CD4-positive, alpha-beta T cell treated with Interleukin-17A for 1 hour (primary cell): ENCODE measurements around the gene GBP3.
"Not testable (repeated sequence)": the region's sequence is repeated elsewhere in the genome, so short reads cannot be mapped to it uniquely, and the experiment has no call there.

Experiments used
- DNase-seq: peaks from one replicate; pipeline ENCODE4 v3.0.0-alpha.2; 2020

The GBP3 gene, protein sequence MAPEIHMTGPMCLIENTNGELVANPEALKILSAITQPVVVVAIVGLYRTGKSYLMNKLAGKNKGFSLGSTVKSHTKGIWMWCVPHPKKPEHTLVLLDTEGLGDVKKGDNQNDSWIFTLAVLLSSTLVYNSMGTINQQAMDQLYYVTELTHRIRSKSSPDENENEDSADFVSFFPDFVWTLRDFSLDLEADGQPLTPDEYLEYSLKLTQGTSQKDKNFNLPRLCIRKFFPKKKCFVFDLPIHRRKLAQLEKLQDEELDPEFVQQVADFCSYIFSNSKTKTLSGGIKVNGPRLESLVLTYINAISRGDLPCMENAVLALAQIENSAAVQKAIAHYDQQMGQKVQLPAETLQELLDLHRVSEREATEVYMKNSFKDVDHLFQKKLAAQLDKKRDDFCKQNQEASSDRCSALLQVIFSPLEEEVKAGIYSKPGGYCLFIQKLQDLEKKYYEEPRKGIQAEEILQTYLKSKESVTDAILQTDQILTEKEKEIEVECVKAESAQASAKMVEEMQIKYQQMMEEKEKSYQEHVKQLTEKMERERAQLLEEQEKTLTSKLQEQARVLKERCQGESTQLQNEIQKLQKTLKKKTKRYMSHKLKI

DNA sequence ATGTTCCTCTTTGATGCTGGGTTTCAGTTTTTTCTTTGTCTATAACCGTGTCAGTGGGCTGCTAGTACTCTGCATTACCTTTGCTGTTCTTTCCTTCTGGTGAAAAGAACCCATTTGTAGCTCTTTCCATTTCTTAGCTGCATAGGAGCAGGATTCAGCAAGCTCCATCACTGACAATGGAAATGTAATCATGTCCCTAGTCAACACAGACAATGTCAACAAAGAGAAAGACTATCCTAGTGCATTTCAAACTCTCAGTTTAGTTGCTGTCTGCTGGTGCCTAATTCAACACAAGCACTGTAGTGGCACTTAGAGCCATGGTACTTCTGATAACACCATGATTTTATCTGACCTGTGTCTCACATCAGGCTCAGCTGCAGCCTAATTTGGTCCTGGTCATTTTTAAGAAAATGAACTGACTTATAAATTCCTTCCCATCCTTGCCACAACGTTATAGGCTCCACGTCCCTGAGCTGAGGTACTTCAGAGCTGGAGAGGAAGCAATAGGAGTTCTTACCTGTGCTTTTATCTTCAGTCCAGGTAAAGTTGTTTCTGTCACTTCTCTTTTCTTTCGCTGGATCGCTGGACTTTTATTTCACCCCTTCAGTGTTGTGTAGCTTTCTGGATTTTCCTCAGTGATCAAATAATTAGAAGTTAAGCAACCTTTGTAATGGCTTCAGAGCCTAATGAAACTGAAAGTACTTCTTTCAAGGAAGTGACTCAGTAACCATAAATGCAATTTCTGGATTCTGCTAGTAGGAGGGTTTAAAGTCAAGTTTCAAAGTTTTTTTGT is at the start of gene GBP3:
TSS of gene GBP3 (minus strand) at position 700 of the 793 bp plus-strand sequence. CDS start 2,145 bp downstream, outside the sequence.
- DNase-seq: peak; percentile 65

DNA sequence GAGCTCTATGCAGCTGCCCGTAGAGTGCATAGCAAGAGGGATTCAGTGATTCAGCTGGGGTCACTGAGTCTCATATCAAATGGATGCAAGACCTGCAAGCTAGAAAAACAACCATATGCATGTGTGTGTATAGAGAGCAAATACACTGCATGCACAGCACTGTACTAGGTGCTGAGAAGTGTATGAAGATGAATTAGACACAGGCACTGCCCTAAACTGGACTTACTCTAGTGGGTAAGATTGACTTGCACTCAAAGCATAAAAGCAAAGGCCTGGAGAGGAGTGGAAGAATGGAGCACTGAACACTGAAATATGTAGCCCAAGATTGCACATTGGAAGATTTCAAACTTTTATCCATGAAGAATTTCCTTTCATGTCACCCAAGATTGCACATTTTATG is 47.8 kb upstream of the GBP3 start:
- no peak for DNase-seq

DNA sequence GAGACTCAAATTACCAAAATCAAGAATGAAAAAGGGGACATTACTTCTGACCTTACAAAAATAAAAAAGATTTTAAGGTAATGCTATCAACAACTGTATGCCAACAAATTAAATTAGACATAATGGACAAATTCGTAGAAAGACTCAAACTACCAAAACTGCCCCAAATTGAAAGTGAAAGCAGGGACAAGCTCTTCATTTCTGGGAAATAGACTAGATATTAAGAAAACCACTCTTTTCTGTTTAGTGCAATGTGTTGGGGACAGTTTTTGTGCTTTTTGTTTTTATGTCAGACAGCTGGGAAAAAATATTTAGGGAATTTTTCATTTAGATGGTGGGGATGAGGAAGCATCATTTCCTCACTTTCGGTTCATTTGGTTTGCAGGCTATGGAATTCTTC is 47.3 kb upstream of the GBP3 start:
- peak; percentile 52 for DNase-seq

DNA sequence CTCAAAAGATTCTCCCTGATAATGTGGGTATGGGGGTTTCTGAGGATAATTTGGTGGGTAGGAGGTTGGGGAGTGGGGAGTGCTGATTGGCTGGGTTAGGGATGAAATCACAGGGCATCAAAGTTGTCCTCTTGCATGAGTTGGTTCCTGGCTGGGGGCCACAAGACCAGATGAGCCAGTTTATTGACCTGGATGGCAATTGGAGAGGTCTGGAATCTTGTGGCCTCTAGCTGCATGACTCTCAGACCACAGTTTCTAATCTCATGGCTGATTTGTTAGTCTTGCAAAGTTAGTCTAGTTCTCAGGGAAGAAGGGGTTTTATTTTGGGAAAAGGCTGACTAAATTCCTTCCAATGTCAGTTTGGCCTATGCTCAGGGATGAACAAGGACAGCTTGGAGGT is 45.6 kb upstream of the GBP3 start:
- no peak for DNase-seq

DNA sequence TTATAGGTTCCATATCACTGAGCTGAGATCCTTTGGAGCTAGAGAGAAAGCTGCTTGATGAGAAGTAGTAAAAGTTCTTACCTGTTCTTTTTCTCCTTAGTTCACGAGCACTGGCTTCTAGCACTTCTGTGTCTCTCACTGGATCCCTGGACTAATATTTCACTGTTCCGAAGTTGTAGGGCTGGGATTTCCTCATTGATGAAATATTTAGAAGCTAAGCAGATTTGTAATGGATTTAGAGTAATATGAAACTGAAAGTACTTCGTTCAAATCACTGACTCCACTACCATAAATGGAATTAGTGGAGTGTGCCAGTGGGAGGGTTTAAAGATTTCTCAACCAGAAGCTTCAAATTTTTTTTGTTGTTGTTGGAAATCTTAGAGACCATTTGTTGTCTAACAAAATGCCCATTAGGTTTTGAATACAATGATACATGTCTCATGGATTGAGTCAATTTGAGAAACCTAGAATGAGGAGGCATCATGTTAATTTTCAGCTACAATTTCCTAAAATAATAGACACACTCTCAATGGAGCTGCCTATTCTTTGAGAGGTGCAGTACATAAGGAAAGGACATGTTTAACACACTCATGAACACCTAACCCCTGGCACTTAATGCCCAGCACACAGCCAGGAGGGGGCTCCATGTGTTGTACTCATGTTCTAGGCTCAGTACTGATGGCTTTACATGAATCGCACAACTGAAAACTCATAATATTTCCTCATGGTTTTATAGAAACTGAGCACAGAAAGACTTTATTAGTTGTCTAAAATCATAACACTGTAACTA is 42.6 kb upstream of the GBP3 start, which contains the start of gene GBP1:
TSS of gene GBP1 (minus strand) at position 130 of the 790 bp plus-strand sequence. CDS start 1,974 bp downstream, outside the sequence.
- peak; percentile 74 for DNase-seq

DNA sequence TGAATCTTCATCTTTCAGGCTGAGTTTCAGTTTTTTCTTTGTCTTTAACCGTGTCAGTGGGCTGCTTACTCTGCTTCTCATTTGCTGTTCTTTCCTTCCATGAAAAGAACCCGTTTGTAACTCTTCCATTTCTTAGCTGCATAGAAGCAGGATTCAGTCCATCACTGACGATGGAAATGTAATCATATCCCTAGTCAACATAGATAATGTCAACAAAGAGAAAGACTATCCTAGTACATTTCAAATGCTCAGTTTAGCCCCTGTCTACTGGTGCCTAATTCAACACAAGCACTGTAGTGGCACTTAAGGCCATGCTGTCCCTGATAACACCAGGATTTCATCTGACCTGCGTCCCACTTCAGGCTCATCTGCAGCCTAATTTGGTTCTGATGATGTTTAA is 42.0 kb upstream of the GBP3 start:
- DNase-seq: peak; percentile 13

DNA sequence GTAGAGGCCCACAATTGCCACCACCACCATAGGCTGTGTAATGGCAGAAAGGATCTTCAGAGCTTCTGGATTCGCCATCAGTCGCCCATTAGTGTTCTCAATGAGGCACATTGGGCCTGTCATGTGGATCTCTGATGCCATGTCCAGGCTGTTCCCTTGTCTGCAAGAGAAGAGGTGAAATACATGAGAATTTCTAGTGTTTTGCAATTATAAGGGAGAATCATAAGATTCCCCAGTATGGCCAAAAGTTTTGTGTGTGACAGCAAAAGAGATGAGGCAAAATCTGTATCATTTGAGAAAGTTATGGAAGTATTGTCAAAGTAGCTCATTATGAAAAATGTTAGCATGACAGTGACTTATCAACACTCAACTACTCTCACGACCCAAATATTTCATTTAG is 40.4 kb upstream of the GBP3 start:
- no peak for DNase-seq

DNA sequence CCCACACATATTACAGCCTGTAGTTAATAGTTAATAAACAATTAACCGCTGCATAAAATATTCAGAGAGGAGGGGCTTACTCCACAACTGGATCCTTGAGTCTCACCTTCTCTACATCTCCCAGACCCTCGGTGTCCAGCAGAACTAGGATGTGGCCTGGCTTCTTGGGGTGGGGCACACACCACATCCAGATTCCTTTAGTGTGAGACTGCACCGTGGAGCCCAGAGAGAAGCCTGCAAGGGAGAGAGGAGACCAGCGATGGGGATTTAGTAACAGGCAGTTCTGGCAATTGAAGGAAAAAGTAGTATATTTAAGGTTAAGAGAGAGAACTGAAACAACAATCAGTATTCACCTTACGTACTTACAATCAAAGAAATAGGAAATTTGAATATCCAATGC is 37.4 kb upstream of the GBP3 start:
- DNase-seq: no peak

DNA sequence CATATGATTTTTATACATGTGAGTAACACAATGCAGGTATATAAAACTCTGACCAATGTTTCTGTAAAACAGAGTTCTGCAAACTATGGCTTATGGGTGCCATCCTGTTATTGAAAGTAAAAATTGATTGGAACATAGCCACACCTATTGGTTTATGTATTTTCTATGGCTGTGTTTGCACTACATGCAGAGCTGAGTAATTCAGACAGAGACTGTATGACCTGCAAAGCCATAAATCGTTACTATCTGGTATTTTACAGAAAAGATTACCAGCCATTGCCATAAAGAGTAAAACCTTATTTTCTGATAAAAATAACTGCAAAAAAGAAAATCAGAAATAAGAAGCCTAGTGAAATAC is 29.3 kb upstream of the GBP3 start:
- no peak for DNase-seq

DNA sequence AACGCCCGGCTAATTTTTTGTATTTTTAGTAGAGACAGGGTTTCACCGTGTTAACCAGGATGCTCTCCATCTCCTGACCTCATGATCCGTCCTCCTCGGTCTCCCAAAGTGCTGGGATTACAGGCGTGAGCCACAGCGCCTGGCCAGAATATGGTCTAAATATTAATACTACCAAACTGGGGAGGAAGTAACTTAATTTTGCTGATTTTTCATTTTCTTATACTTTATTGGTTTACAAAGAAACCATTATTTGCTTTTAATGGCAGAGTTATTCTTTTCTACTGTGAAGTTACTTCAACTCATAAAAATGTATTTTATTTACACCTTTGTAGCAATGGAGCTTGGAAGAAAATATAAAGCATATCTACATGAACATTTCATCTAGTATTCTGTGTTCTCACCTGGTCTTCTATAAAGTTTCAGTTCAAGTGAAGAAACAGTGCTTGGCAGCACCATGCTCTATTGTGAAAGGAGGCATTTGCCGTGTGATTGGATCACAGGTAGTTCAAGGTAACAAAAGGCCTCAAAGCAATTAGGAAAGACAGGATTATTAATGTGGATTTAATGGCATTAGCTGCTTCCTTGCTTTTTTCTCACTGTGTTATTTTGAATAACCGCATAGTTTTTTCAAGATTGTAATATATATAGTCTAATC is 28.8 kb upstream of the GBP3 start:
- DNase-seq: no peak

DNA sequence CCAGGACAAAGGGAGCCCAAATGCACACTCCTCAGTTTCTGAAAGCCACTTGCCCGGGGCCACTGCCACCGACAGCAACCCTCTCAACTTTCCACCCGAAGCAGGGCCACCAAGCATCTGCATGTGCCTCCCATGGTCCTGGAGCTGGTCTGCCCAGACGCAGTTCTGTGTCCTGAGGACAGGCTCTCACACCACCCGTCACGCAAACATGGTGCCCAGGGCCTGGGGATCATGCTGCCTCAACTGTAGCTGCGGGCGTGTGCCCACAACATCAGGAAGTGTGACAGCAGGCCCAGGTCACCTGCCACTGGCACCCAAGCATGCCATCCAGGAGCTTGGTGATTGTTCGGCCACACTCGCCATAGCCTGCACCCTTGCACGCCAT is 28.0 kb upstream of the GBP3 start:
- DNase-seq: no peak

DNA sequence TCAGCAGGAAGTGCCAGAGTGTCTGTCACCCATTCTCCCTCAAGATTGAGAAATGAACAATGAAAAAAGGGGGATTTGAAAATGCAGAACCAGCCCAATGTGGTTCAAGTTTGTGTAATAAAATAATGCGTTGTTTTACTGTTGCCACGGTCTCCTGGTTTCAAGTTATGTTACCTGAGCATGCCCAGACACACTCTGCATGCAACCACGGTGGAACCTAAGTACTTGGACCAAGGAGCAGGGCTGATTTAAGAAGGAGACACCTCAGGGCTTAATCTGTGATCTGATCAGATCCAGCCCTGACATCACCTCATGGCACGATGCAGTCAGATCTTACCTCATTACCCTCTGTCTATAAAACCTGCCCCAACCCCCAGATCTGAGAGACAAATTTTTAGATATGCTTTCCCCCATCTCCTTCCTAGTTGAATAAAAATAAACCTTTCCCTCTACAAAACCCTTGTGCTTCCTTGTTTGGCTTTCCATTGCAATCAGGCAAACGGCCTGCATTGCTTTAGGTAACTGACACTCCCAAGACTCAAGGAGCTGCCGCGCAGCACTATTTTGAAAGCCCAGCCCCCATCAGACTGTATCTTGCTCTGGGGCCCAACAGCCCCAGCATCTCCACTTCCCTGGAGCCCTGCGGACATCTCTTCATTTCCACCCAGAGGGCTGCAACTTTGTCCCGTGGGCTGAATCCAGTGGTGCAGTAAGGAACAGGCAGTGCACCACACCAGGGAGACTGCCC is 27.4 kb upstream of the GBP3 start:
- DNase-seq: not testable (repeated sequence)

DNA sequence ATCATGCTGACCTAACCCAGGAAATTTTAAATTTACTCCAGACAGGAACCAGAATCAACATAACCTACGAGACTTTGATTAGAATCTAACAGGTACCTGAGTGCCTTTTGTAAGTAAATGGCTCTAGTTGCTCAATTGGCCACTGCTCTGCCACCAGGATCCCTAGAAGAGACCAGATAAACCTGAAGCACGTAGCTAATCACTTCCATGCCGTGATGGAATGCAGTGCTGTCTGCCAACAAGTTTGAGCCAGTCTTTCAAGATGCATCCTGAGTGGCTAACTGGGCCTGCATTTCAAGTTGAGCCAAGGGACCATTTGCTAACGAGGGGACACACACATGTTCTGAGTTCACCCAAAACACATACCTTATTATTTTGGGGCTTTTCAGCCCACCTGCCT is 26.5 kb upstream of the GBP3 start:
- not testable (repeated sequence) for DNase-seq

DNA sequence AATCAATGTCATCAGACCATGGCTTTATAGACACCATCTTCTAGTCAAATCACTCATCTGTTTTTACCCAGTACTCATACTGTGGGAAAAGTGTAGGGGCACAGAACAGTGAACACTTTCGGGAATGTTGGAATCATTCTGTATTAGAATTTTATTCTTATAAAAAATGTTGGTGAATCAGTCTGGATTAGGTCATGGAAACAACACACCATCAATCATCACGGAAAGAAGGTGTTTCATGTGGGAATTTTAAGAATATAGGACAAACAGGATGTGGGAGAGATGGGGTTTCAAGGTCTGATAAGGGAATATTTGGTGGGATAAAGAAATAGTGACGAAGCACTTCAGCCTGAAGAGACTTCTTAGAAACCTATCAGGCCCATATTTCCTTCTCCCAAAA is 25.1 kb upstream of the GBP3 start:
- no peak for DNase-seq

DNA sequence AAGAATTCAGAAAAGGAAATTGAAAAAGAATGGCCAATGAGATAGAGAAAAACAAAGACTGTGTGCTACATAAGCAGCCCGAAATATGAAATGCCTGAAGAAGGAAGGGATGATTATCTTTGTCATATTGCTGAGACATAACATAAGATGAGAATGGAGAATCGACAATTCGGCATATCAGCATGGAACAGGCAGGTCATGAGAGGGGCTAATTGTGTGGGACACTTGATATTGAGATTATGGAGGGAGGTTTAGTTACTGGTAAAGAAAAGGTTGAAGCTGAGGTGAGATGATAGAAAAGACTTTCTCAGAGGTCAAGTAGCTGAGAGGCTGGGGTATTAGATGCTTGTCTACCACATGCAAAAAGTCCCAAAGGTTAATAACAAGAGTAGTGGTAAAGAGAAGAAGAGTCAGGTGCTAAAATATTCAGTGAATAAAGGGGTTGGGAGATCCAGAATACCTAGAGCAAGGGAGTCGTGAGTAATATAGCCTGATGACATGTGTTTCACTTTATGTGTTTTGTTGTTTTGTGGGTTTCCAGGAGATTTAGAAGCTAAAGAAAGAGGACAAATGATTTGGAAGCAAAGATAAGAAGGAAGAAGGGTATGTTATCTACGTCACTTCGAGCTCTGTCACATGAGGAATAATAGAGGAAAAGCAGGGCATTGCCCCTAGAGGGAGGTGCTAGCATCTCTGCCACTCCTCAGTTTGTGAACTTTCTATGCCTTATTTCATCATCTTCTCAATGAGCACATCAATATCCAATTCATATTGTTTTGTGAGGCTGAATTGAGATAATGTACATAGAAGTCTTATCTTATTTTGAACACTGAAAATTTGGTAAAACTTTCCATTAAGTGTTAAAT is 23.9 kb upstream of the GBP3 start:
- DNase-seq: not testable (repeated sequence)

DNA sequence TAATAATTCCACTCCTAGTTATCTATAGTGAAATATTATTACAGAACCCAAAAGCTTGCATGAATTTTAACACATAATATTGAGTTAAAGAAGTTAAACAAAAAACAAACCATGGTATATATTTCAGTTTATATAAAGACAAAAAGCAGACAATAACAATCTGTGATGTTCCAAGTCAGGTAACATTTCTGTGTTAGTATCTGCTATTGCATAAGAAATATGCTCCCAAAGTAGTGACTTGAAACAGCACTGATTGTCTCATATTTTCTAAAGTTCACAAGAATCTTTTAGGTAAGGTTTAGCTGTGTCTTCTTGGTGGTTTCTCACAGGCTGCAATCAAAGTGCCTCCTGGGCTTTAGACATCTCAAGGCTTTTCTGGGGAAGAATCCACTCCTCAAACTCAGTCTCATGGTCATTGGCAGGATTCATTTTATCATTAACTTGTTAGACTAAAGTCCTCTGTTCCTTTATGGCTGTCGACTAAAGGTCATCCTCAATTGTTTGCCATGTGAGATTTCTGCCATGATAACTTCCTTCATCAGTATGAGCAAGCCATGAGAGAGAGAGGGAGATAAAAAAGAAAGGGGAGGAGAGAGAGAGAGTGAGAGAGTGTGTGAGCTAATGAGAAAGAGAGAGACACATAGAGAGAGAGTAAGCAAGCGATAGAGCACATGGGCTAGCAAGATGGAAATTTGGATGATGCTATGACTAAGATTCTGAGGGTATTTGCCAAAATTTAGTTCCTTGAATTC is 22.5 kb upstream of the GBP3 start:
- DNase-seq: no peak

DNA sequence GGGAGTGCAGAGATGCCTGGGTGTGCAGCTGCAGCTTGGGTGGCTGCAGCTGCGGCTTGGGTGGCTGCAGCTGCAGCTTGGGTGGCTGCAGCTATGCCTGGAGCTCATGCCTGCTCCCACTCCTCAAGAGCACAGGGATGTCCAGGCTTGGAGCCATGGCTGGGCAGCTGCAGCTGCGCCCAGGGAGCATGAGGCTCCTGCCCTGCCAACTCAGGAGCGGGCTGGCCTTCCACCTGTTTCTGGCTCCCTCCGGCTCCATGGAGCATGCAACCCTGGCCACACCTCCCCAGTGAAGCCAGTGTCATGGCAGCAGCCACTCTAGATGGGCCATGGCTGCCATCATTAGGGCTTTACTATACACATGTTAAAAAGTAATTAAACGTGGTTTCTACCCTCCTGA is 21.3 kb upstream of the GBP3 start:
- no peak for DNase-seq

DNA sequence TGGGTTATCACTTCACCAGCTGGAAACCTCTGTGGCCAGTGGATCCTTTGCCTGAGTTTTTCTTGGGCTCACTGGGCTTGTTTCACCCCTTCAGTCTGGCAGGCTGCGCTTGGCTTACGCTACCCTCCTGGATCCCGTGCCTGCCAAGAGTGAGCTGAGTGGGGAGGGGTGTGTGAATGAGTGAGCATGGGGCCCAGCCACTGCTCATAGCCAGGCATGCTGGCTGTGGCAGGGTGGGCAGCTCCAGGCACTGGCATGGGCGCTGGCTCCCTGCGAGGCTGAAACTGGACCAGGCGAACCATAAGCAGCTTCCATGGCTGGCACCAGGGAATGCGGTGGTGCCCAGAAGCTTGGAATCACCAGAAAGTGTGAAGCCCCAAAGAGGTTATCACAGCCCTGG is 19.8 kb upstream of the GBP3 start:
- no peak for DNase-seq

DNA sequence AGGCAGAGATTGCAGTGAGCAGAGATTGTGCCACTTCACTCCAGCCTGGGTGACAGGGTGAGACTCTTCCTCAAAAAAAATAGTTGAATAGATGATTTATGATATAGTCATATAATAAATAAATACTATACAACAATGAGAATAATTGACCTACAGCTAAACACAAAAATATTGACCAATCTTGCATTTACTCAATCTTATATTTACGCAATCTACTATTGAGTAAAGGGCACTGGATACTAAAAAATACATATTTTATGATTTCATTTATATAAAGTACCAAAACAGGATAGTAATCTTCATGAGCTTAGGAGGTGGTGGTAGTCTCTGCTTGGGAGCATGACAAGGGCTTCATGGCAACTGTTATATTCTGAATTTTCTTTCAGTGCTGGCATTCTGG is 19.1 kb upstream of the GBP3 start:
- DNase-seq: no peak

DNA sequence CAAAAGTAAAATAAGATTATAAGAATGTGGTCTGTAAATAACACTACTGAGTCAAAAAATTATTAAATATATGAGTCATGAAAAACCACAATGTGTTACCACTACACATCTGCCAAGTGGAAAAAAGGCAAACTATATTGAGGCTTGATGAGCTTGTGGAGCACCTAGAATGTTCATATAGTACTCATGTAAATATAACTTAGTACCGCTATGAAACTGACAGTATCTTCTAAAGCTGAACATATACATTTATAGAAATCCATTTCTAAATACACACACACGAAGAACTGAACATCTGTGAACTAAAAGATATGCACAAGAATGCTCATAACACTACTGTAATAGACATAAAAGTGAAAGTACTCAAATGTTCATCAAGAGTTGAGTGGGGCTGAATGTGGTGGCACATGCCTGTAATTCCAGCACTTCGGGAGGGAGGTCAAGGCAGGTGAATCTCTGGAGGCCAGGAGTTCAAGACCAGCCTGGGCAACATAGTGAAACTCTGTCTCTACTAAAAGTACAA is 18.5 kb upstream of the GBP3 start:
- DNase-seq: peak; percentile 25
